IMR-90 (cell line): ENCODE results near the gene FGFBP2. TPM values are rescaled to one million over a fixed set of nuclear protein-coding genes. Genes with fewer than 3 reads are reported as not detected.

Experiments
- ATAC-seq: fragments of 200-7000 bp; cut with Tn5 transposase; 2 replicates; pipeline ENCODE4 v1.9.1; 2020; ENCODE audit warnings: low read depth, mild to moderate bottlenecking, moderate library complexity
- BruUV-seq: library from RNA; stranded (reverse); fragments of 400-500 nt; replicated peaks from 2 replicates; lab custom pipeline; 2021; lab: Mats Ljungman, UMichigan
- CTCF ChIA-PET: fragments of 300-600 bp; formaldehyde crosslinking; extraction: SDS; loops from one replicate; lab custom pipeline; 2021; ENCODE audit warnings: antibody characterized with exemption; lab: Yijun Ruan, JAX
- POLR2A ChIA-PET: fragments of 300-600 bp; sonication (Branson Sonifier 250); formaldehyde crosslinking; loops from one replicate; lab custom pipeline; 2022; ENCODE audit warnings: antibody characterized with exemption; ENCODE audit not compliant: unreplicated experiment; lab: Charles Lee
- DNase-seq: peaks from one replicate; pipeline ENCODE4 v3.0.0; 2013
- H2AFZ ChIP-seq: replicated peaks from 2 replicates; pipeline ENCODE3; 2013; ENCODE audit warnings: low read length, mild to moderate bottlenecking; ENCODE audit not compliant: poor library complexity
- H2AK5ac ChIP-seq: 2 replicates; pipeline ENCODE4 v1.6.1; 2013; ENCODE audit warnings: low read depth, low read length, inconsistent platforms
- H2AK9ac ChIP-seq: replicated peaks from 2 replicates; pipeline ENCODE3; 2013; ENCODE audit warnings: mild to moderate bottlenecking, low read depth, low read length, moderate library complexity; ENCODE audit not compliant: poor library complexity
- H2BK120ac ChIP-seq: 2 replicates; pipeline ENCODE4 v1.6.1; 2013; ENCODE audit warnings: low read depth, low read length, inconsistent platforms
- H2BK15ac ChIP-seq: 3 replicates; pipeline ENCODE4 v1.6.1; 2013; ENCODE audit warnings: low read depth, low read length, inconsistent platforms
- H2BK20ac ChIP-seq: 2 replicates; pipeline ENCODE4 v1.6.1; 2013; ENCODE audit warnings: low read depth, mild to moderate bottlenecking, inconsistent platforms, low read length, moderate library complexity
- H2BK5ac ChIP-seq: 2 replicates; pipeline ENCODE4 v1.6.1; 2013; ENCODE audit warnings: mild to moderate bottlenecking, low read depth, low read length, inconsistent platforms; ENCODE audit not compliant: poor library complexity, severe bottlenecking
- H3K14ac ChIP-seq: replicated peaks from 2 replicates; pipeline ENCODE4 v1.6.1; 2013; ENCODE audit warnings: low read depth, low read length, inconsistent platforms
- H3K18ac ChIP-seq: 2 replicates; pipeline ENCODE4 v1.6.1; 2013; ENCODE audit warnings: low read depth, low read length, control low read depth
- H3K23ac ChIP-seq: 2 replicates; pipeline ENCODE4 v1.6.1; 2013; ENCODE audit warnings: low read depth, low read length, inconsistent platforms
- H3K27ac ChIP-seq: 2 replicates; pipeline ENCODE4 v1.5.1; 2013; ENCODE audit warnings: mild to moderate bottlenecking, control low read depth, low read length; ENCODE audit not compliant: insufficient read depth
- H3K27me3 ChIP-seq: 2 replicates; pipeline ENCODE4 v1.6.1; 2013; ENCODE audit warnings: low read length; ENCODE audit not compliant: control insufficient read depth, insufficient read depth
- H3K36me3 ChIP-seq: 2 replicates; pipeline ENCODE4 v1.6.1; 2013; ENCODE audit warnings: low read length, mixed read lengths; ENCODE audit not compliant: control insufficient read depth, insufficient read depth
- H3K4ac ChIP-seq: 2 replicates; pipeline ENCODE4 v1.6.1; 2013; ENCODE audit warnings: low read depth, low read length, inconsistent platforms
- H3K4me1 ChIP-seq: 2 replicates; pipeline ENCODE4 v1.6.1; 2013; ENCODE audit warnings: low read length, mixed read lengths; ENCODE audit not compliant: control insufficient read depth, insufficient read depth
- H3K4me2 ChIP-seq: 2 replicates; pipeline ENCODE4 v1.6.1; 2013; ENCODE audit warnings: low read depth, mild to moderate bottlenecking, control low read depth, low read length, moderate library complexity
- H3K4me3 ChIP-seq: 2 replicates; pipeline ENCODE4 v1.5.1; 2013; ENCODE audit warnings: low read depth, mild to moderate bottlenecking, control low read depth, low read length, moderate library complexity; ENCODE audit not compliant: insufficient read depth
- H3K56ac ChIP-seq: 2 replicates; pipeline ENCODE4 v1.6.1; 2013; ENCODE audit warnings: low read length, inconsistent platforms; ENCODE audit not compliant: insufficient read depth; ENCODE audit errors: extremely low read depth
- H3K79me1 ChIP-seq, 2 experiments: 2 replicates each; pipeline ENCODE4 v1.6.1; 2013; ENCODE audit warnings: low read length in 2 of 2, inconsistent platforms in 1 of 2, low read depth in 1 of 2
- H3K9ac ChIP-seq: 2 replicates; pipeline ENCODE4 v1.6.1; 2013; ENCODE audit warnings: low read depth, low read length, control low read depth
- H3K9me1 ChIP-seq: 2 replicates; pipeline ENCODE4 v1.6.1; 2013; ENCODE audit warnings: low read length, inconsistent platforms; ENCODE audit not compliant: insufficient read depth
- H3K9me3 ChIP-seq: 2 replicates; pipeline ENCODE4 v1.6.1; 2013; ENCODE audit warnings: low read length; ENCODE audit not compliant: control insufficient read depth, insufficient read depth
- H4K20me1 ChIP-seq: 2 replicates; pipeline ENCODE4 v1.6.1; 2013; ENCODE audit warnings: low read length, inconsistent platforms; ENCODE audit not compliant: insufficient read depth
- H4K5ac ChIP-seq: 2 replicates; pipeline ENCODE4 v1.6.1; 2013; ENCODE audit warnings: mild to moderate bottlenecking, low read depth, low read length, control low read depth
- H4K8ac ChIP-seq, 2 experiments: 2 replicates each; pipeline ENCODE4 v1.6.1; 2013; ENCODE audit warnings: low read depth in 2 of 2, low read length in 2 of 2, control low read depth in 1 of 2, inconsistent platforms in 1 of 2
- H4K91ac ChIP-seq: 2 replicates; pipeline ENCODE4 v1.6.1; 2013; ENCODE audit warnings: low read depth, low read length, inconsistent platforms; ENCODE audit not compliant: insufficient read depth
- BHLHE40 ChIP-seq: fragments of 150-350 bp; IDR thresholded peaks from 2 replicates; pipeline ENCODE4 v1.6.1; 2016; ENCODE audit warnings: mild to moderate bottlenecking, low read depth, low read length
- CEBPB ChIP-seq: IDR thresholded peaks from 2 replicates; pipeline ENCODE4 v1.6.1; 2012; ENCODE audit warnings: low read depth, low read length, improper control_type of control experiment
- CTCF ChIP-seq: conservative IDR thresholded peaks from 2 replicates; pipeline ENCODE4 v1.5.1; 2012; ENCODE audit warnings: mild to moderate bottlenecking, low read depth, low read length, improper control_type of control experiment
- MAZ ChIP-seq: IDR thresholded peaks from 2 replicates; pipeline ENCODE4 v1.6.1; 2012; ENCODE audit warnings: low read depth, mild to moderate bottlenecking, low read length, improper control_type of control experiment, moderate library complexity, borderline replicate concordance
- RAD21 ChIP-seq: IDR thresholded peaks from 2 replicates; pipeline ENCODE4 v1.6.1; 2012; ENCODE audit warnings: low read length, improper control_type of control experiment
- USF2 ChIP-seq: fragments of 150-350 bp; IDR thresholded peaks from 2 replicates; pipeline ENCODE4 v1.6.1; 2017; ENCODE audit warnings: mild to moderate bottlenecking, antibody characterized with exemption, low read length, low read depth
- WGBS, 2 experiments: methylation state at CpG; one replicate each; pipeline versions ENCODE4 v1.1.5 to v1.1.7; 2013; ENCODE audit warnings: missing lambda C conversion rate in 2 of 2; ENCODE audit not compliant: insufficient read length in 1 of 2; ENCODE audit errors: extremely low coverage in 2 of 2; 5-methylcytosine and 5-hydroxymethylcytosine counted together
- dilution Hi-C: fragments of 300-500 bp; cut with HindIII; formaldehyde crosslinking; loops from one replicate; pipeline ENCODE4 v1.14.3; 2018; ENCODE audit warnings: low sequenced_read_pairs; ENCODE audit not compliant: unreplicated experiment
- in situ Hi-C: fragments of 300-500 bp; cut with MboI; formaldehyde crosslinking; loops from 3 replicates; pipeline ENCODE4 v1.14.3; 2019; ENCODE audit warnings: low sequenced_read_pairs, inconsistent platforms, mixed read lengths
- intact Hi-C: fragments of 100-400 bp; cut with micrococcal nuclease; formaldehyde crosslinking; loops from 2 replicates; pipeline ENCODE4 v1.10.0; 2022
- polyA plus RNA-seq, 3 experiments: library from polyadenylated mRNA; depleted of rRNA; stranded (reverse); fragments of >200 nt; gene quantifications; 2 replicates each; pipeline ENCODE4 v1.2.3, GENCODE V29; 2012; ENCODE audit warnings: low replicate concordance in 1 of 3
- total RNA-seq: library from RNA; depleted of rRNA; stranded (reverse); fragments of >200 nt; gene quantifications from 2 replicates; pipeline ENCODE4 v1.2.3, GENCODE V29; 2012

Gene FGFBP2
- total and polyA plus RNA-seq, 2 of the 4 experiments (the other 2 are of a cell fraction), result not detected

- Histone ChIP-seq H4K8ac (no peak overlapping the region), H2BK120ac (no peak overlapping the region), H3K79me1 (no peaks in the 10 kb centered on the region), H3K56ac (no peak overlapping the region), H3K27me3 (peaks cover 23% of the 10 kb centered on the region), H2AFZ (no peak overlapping the region), H3K36me3 (no peaks in the 10 kb centered on the region), H3K18ac (no peak overlapping the region), H3K23ac (no peak overlapping the region), H2BK15ac (no peak overlapping the region), H4K5ac (no peak overlapping the region), H3K9ac (no peak overlapping the region), H2AK5ac (no peak overlapping the region), H4K20me1 (no peaks in the 10 kb centered on the region), H3K9me3 (no peaks in the 10 kb centered on the region), H3K9me1 (no peaks in the 10 kb centered on the region), H3K4me3 (no peak overlapping the region), H3K14ac (no peak overlapping the region), H3K4me1 (no peaks in the 10 kb centered on the region), H3K27ac (no peak overlapping the region), H2BK20ac (no peak overlapping the region), H3K4me2 (no peak overlapping the region), H3K4ac (no peak overlapping the region), H2AK9ac (no peak overlapping the region), H2BK5ac (no peak overlapping the region), H4K91ac (no peak overlapping the region)
- ChIA-PET POLR2A (no interaction called here), CTCF (no interaction called here)
- dilution Hi-C loops (no loop called here), intact Hi-C loops (no loop called here), in situ Hi-C loops (no loop called here)
- BruUV-seq, result no TSS peak
- WGBS, 2 experiments, result no CpG with 5 or more reads among the region's 12 CpGs
- DNase-seq (no peak), ATAC-seq (no peak)
- no peak for TF ChIP-seq MAZ
- no peak for TF ChIP-seq RAD21
- no peak for TF ChIP-seq USF2
- TF ChIP-seq BHLHE40, result no peak
- TF ChIP-seq CEBPB, result no peak
- no peak for TF ChIP-seq CTCF
Observed at GRCh38 chr4:15990570-15991285, 27.8 kb upstream of the FGFBP2 start.
